HG02981 (cell line): ENCODE data around the gene ZBTB7B.
A peak's percentile ranks its signal among the peaks of the same experiment; 100 is the strongest.

Experiments used
- ATAC-seq: cut with Tn5 transposase; IDR thresholded peaks from one replicate; pipeline ENCODE4 v1.9.1; 2021; ENCODE audit warnings: mild to moderate bottlenecking, moderate library complexity; ENCODE audit not compliant: unreplicated experiment

ZBTB7B gene

DNA sequence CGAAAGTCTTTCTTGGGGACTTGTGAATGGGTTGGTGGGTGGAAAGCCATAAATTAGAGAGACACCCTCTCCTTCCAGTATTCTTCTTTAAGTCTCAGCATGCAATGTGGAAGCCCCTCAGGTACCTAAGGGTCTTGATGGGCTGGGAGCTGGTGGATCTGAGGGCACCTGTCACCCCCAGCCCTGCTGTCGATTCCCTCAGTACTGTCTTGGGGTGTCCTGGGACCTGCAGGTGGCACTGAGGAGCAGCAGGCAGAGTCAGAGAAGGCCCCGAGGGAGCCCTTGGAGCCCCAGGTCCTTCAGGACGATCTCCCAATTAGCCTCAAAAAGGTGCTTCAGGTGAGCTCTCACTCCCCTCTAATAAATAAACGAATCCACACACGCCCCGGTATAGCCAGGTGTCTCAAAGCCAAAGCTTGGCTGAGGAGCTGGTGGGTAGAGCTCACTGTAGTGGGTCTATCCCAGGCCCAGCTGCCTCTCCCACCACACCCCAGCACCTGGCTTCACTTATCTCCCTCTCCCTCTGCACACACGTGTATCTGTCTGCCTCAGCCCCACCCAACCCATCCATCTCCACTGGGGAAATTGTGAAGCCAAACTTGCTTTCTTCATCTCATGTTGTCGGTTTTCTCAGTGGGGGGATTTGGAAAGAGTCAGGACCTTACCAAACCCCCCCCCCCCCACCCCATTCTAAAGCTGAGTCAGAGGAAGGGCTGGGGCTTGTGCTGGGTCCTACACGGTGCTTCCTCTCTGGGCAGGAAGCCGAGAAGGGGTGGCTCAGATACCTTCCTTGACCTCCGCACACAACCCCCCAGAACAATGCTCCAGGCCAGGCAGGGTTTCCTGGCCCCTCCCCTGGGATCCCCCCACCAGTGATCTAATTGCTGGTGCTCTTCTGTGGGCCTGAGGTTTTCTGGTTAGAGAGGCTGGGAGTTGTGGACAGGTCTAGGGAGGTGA, 50.1 kb downstream of the ZBTB7B start:
- no peak for ATAC-seq

DNA sequence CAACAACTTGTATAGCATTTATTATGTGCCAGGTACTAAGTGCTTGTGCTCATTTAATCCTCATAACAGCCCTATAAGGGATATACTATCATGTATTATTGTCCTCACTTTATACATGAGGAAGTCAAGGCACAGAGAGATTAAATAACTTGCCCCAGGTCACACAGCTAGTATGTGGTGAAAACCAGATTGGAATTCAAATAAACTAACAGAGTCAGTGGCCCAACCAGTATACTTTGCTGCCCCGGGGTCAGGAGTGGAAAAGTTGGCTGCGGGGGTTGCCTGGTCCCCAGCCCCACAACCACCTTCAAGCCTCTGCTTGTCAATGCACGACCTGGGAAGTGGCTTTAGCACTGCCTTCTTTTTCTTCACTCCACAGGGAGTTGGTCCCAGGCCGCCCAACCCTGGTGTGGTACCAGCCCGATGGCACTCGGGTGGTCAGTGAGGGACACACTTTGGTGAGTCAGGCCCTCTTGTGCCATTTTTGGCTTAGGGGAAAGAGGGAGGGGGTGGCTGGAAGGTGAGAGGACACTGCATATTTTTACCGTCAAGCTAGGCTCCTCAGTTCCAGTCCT, 51.0 kb downstream of the ZBTB7B start:
- no peak for ATAC-seq

DNA sequence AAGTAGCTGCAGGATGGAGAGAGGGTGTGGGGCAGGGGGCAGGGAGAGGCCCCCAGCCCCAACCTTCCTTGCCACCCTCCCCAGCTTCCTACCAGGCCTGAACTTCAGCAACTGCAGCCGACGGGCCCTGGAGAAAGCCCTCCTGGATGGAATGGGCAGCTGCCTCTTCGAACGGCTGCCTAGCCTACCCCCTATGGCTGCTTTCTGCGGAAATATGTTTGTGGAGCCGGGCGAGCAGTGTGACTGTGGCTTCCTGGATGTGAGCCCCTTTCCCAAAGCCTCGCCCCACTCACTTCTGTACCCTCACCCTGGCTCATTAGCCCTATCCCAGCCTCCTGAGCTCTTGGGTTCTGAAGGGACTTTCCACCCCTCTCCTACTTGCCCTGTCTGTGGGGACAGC, 54.5 kb downstream of the ZBTB7B start:
- no peak for ATAC-seq

DNA sequence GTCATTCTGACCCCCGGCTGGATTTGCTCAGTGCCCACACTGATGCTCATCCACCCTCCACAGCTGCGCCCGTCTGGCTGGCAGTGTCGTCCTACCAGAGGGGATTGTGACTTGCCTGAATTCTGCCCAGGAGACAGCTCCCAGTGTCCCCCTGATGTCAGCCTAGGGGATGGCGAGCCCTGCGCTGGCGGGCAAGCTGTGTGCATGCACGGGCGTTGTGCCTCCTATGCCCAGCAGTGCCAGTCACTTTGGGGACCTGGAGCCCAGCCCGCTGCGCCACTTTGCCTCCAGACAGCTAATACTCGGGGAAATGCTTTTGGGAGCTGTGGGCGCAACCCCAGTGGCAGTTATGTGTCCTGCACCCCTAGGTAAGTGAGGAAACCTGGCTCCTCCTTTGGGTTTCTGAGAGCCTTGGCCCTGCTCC, 55.2 kb downstream of the ZBTB7B start:
- no peak for ATAC-seq

DNA sequence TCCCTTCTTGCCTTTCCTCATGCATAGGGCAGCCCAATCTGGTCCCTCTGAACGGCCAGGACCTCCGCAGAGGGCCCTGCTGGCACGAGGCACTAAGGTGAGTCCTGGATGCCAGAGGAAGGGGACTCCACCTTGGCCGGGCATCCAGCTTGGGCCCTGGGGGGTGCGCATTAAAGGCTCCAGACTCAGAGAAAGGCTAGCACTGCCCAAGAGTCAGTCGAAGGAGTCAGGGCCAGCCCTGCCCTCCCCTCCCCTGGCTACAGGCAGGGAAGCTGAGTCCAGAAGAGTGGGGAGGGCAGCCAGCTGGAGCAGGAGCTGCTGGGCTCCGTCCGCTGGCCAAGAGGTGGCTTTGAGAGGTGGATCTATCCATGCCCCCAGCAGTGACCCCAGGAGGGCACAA, 58.1 kb downstream of the ZBTB7B start:
- ATAC-seq: no peak

DNA sequence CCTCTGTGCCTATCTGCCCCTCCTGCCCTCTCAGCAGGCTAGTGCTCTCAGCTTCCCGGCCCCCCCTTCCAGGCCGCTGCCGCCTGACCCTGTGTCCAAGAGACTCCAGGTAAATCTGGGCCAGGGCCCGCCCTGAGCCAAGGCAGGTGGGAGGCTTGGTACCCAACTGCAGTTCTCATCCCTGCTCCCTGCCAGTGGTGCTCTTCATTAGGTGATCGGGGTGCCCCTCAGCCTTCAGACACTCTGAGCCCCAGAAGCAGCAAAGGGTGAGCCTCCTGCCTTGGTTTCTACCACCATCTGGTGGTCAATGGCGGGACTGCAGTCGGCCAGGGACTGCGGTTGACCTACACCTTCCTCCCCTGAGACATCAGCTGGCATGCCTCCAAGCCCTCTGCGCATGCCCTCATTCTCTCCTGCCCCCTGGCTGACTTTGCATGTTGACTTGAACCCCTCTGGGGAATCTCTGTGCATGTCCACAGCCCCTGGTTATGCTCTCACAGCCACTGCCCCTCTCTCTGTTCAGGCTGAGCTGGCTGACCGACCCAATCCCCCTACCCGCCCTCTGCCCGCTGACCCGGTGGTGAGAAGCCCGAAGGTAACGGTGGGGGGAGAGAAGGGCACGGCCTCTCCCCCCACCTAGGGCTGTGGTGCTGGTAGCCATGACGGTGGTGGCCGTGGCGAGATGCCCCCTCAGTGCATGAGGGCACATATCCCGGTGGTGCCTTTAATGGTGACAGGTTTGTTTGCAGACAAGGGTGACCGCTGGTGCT, 59.0 kb downstream of the ZBTB7B start:
- ATAC-seq: no peak

DNA sequence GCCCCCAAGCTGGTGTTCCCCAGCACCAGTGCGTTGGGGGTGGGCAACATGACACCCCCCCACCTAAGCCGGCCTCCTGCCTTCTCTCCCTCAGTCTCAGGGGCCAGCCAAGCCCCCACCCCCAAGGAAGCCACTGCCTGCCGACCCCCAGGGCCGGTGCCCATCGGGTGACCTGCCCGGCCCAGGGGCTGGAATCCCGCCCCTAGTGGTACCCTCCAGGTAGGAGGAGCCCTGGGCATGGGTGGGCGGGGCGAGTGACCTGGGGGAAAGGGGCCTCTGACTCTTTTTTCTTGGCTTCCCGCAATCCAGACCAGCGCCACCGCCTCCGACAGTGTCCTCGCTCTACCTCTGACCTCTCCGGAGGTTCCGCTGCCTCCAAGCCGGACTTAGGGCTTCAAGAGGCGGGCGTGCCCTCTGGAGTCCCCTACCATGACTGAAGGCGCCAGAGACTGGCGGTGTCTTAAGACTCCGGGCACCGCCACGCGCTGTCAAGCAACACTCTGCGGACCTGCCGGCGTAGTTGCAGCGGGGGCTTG, 59.6 kb downstream of the ZBTB7B start:
- ATAC-seq: no peak

DNA sequence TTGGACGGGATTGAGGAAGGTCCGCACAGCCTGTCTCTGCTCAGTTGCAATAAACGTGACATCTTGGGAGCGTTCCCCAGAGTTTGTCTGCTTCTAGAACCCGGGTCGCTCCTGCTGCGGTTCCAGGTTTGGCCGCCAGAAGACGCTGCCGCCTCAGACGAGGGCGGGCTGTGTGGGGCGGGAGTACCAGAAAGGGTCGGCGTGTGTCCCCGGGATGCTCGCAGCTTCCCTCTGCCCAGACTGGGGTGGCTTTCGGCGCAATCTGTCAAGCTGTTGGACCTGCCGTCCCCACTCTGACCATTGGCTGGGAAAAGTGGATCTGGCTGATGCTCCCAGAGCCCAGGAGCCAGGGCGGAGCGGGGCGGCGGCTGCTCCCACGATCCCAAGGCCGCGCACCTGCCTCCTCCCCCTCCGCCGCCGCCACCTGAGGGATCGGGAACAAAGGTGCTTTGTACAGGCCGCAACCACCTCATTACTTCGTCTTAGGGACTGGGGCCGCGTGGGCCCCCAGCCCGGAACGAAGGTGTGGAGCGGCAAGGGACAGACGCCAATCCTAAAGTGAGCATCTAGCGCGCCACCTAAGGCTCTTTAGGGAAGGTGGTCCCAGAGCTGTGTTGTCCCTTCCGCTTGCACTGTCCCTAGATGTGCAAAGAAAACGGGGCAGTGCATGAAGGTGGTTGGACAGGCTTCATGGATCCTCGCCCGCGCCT, 60.3 kb downstream of the ZBTB7B start:
- no peak for ATAC-seq

DNA sequence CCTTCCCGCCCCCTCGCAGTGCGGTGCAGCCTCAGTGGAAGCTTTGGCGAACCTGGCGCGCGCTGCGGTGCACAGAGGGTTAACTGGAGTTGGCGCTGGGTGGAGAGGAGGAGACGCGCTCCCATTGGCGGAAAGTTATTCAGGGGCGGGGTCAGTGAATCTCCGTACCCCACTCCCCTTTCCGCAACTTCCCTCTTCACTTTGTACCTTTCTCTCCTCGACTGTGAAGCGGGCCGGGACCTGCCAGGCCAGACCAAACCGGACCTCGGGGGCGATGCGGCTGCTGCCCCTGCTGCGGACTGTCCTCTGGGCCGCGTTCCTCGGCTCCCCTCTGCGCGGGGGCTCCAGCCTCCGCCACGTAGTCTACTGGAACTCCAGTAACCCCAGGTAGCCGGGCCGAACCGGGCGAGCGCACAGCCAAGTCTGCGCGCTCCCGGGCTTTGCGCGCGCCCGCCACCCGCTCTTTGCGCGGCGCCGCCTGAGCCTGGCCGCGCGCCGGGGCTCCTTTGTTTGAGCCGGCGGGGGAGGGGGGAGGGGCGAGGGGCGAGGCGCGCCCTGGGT, 61.0 kb downstream of the ZBTB7B start, which contains the start of gene EFNA4:
Gene EFNA4, plus strand, starts transcription at position 191 of the 561 bp plus-strand sequence. Its CDS starts 84 bp downstream, at position 275.
- peak; percentile 58 for ATAC-seq

DNA sequence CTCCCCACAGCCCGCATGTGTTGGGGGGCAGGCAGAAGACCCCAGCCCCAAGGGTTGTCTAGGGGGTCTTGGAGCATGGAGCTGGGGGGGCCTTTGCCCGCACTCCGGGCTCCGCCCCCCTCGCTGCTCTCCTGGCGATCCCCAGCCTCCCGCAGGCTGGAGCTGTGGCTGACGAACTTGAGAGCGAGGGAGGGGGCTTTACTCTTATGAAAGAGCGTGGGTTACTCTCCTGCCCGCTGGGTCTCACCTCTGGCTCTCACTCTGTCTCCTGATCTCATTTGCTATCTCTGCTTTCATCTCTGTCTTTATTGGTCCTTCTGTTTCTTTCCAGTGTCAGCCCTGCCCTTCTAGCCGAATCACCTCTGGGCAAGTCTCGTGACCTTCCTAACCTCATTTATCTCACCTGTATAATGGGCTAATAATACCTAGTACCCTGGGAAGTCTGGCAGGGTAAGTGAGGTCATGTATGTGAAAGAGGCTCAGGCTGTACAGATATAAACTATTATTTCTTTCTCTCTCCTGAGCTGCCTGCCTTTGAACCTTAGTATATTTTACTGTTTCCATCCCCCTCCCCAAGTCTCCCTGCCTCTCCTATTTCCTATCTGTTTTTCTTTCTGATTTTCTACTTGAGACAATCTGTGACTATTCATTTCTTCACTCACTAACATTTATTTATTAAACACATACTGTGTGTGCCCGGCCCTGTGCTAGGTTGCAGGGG, 61.7 kb downstream of the ZBTB7B start:
- ATAC-seq: no peak

DNA sequence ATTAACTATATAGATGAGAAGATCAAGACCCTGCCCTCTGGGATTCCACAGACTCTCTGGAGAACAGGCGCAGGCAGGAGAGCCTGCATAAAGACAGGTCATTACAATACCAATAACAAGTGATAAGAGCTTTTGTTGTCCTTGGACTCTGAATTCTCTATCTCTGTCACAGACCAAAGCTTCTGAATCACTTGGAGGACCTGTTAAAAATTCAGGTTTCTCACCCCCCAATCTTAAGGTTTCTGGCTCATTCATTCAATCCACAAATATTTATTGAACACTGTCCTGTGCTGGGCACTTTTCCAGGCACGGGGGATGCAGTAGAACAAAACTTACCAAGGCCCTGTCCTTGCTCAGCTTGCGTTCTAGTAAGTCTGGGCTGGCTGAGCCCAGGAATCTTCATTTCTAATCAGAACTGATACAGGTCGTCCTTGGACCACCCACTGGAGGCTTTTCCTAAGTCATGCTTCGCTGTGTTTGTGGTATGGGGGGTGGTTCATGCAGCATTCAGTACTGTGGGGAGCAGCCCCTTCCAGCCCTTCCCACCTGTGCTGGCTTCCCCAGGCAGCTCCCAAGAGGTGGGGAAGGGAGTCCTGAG, 62.3 kb downstream of the ZBTB7B start:
- no peak for ATAC-seq

DNA sequence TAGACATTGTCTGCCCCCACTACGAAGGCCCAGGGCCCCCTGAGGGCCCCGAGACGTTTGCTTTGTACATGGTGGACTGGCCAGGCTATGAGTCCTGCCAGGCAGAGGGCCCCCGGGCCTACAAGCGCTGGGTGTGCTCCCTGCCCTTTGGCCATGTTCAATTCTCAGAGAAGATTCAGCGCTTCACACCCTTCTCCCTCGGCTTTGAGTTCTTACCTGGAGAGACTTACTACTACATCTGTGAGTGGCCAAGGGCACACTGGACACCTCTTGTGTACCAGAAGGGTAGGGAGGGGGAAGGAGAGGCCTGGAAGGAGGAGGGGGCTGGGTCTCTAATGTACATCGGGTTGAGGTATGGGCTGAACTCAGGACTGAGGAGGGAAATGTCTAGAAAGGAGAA, 64.2 kb downstream of the ZBTB7B start:
- no peak for ATAC-seq
